Muscle of arm (tissue), 12 donors: ENCODE results near the gene ARL15. TPM values are rescaled to one million over a fixed set of nuclear protein-coding genes. Genes with fewer than 3 reads are reported as not detected.

Source experiments
- polyA plus RNA-seq, 12 donors: library from polyadenylated mRNA; unstranded; fragments of 120-200 nt; gene quantifications; one replicate each; pipeline ENCODE4 v1.2.1, GENCODE V29; 2013; ENCODE audit not compliant: insufficient read length in 12 of 12

The ARL15 gene
- polyA plus RNA-seq, 12 donors = 22.9 to 139 (median 30.5) TPM

Other genes starting within 250 kb of the ARL15 start
- 100 to 1,000 TPM in 9 of 12 donors, 10 to 100 TPM in 2, not detected in 1; 50.4 to 216 (median 123) TPM for gene HSPB3, start 145.1 kb upstream of the ARL15 start, polyA plus RNA-seq
- gene SNX18, start 207.2 kb upstream of the ARL15 start, polyA plus RNA-seq = 10 to 100 TPM in 11 of 12 donors, not detected in 1; 23.5 to 38.2 (median 30.7) TPM